Left ventricle myocardium inferior (tissue), 1 donor: Measurements from ENCODE around the gene PARD3B. TPM values are rescaled to one million over a fixed set of nuclear protein-coding genes. Genes with fewer than 3 reads are reported as not detected.

Experiments used
- DNase-seq: peaks from one replicate; pipeline ENCODE4 v3.0.0-alpha.2; 2020
- H3K27ac ChIP-seq: fragments of 200-600 bp; replicated peaks from 2 replicates; pipeline ENCODE4 v1.8.0; 2021
- H3K27me3 ChIP-seq: fragments of 200-600 bp; 2 replicates; pipeline ENCODE4 v1.8.0; 2021; ENCODE audit warnings: low read depth
- H3K36me3 ChIP-seq: fragments of 200-600 bp; 2 replicates; pipeline ENCODE4 v1.8.0; 2021
- H3K4me1 ChIP-seq: fragments of 200-600 bp; 2 replicates; pipeline ENCODE4 v1.8.0; 2021
- H3K4me3 ChIP-seq: fragments of 200-600 bp; 2 replicates; pipeline ENCODE4 v1.8.0; 2021; ENCODE audit warnings: mild to moderate bottlenecking, moderate library complexity
- H3K9me3 ChIP-seq: fragments of 200-600 bp; replicated peaks from 2 replicates; pipeline ENCODE4 v1.8.0; 2021
- CTCF ChIP-seq: fragments of 200-600 bp; IDR thresholded peaks from 2 replicates; pipeline ENCODE4 v1.8.0; 2021; ENCODE audit warnings: antibody characterized with exemption, mild to moderate bottlenecking, borderline replicate concordance
- intact Hi-C: fragments of 100-400 bp; cut with micrococcal nuclease; formaldehyde crosslinking; loops from one replicate; pipeline ENCODE4 v1.11.0; 2022
- total RNA-seq: library from RNA; stranded (reverse); fragmentation: NEBNext Ultra II Directional; extraction: Animal tissue kit (Norgen Biotek cat#: 25700); gene quantifications from one replicate; pipeline ENCODE4 v1.2.1, GENCODE V29; 2021
- donor health status: DM: no; HTN: yes; CAD: no; lungs with severe emphysema.

Gene PARD3B
- total RNA-seq, 1 donor from 2014 or later, result 9.1 TPM

GRCh38 chr2:205361970-205362369 is 816.7 kb downstream of the PARD3B start:
- Histone ChIP-seq H3K9me3 (no peaks in the 10 kb centered on the region), H3K36me3 (no peaks in the 10 kb centered on the region), H3K27ac (no peak overlapping the region), H3K27me3 (no peaks in the 10 kb centered on the region), H3K4me3 (no peak overlapping the region), H3K4me1 (peaks cover 4% of the 10 kb centered on the region)
- no peak for DNase-seq
- intact Hi-C loops, result no loop called here
- no peak for TF ChIP-seq CTCF

- H3K4me1 ChIP-seq, result peaks cover 4% of the 10 kb centered on the region
- no peaks in the 10 kb centered on the region for H3K36me3 ChIP-seq
- H3K9me3 ChIP-seq, result no peaks in the 10 kb centered on the region
- H3K27ac ChIP-seq, result no peak overlapping the region
- TF ChIP-seq CTCF, result no peak
- no peaks in the 10 kb centered on the region for H3K27me3 ChIP-seq
- DNase-seq, result no peak
- H3K4me3 ChIP-seq, result no peak overlapping the region
- intact Hi-C loops, result no loop called here
Observed at GRCh38 chr2:205364261-205364660, 819.0 kb downstream of the PARD3B start.

GRCh38 chr2:205366336-205367060 is 821.2 kb downstream of the PARD3B start:
- Histone ChIP-seq H3K4me1 (peaks cover 4% of the 10 kb centered on the region), H3K9me3 (no peaks in the 10 kb centered on the region), H3K4me3 (no peak overlapping the region), H3K36me3 (no peaks in the 10 kb centered on the region), H3K27me3 (no peaks in the 10 kb centered on the region), H3K27ac (no peak overlapping the region)
- no peak for DNase-seq
- intact Hi-C loops, result no loop called here
- TF ChIP-seq CTCF, result no peak

- H3K4me3 ChIP-seq, result no peak overlapping the region
- no peak for TF ChIP-seq CTCF
Observed at GRCh38 chr2:205367331-205367935, 822.2 kb downstream of the PARD3B start.

GRCh38 chr2:205369813-205370212 is 824.5 kb downstream of the PARD3B start:
- TF ChIP-seq CTCF, result no peak
- H3K4me3 ChIP-seq, result no peak overlapping the region
- intact Hi-C loops, result no loop called here

More at GRCh38 chr2:205367331-205367935, 822.2 kb downstream of the PARD3B start:
- H3K27ac ChIP-seq, result no peak overlapping the region
- no peaks in the 10 kb centered on the region for H3K27me3 ChIP-seq
- no peaks in the 10 kb centered on the region for H3K36me3 ChIP-seq
- H3K4me1 ChIP-seq, result peaks cover 4% of the 10 kb centered on the region
- DNase-seq, result no peak
- no peaks in the 10 kb centered on the region for H3K9me3 ChIP-seq
- intact Hi-C loops, result no loop called here

More at GRCh38 chr2:205369813-205370212, 824.5 kb downstream of the PARD3B start:
- H3K27ac ChIP-seq, result no peak overlapping the region
- H3K4me1 ChIP-seq, result peaks cover 4% of the 10 kb centered on the region
- H3K9me3 ChIP-seq, result no peaks in the 10 kb centered on the region
- H3K36me3 ChIP-seq, result no peaks in the 10 kb centered on the region
- no peaks in the 10 kb centered on the region for H3K27me3 ChIP-seq
- DNase-seq, result peak; percentile 16
